Tibial artery (tissue), 4 donors: ENCODE data around the gene CTCF.

Experiments
- DNase-seq, 2 donors: peaks; one replicate each; pipeline ENCODE4 v3.0.0-alpha.2; 2019
- H3K27ac ChIP-seq, 2 donors: fragments of 200-600 bp; sonication (generic) in 1 of 2; 1 replicate in 1 of 2; 2 replicates in 1 of 2; pipeline ENCODE4 v1.5.1; 2018 to 2019; ENCODE audit warnings: mild to moderate bottlenecking in 1 of 2
- H3K27me3 ChIP-seq, 2 donors: fragments of 200-600 bp; sonication (generic) in 1 of 2; one replicate each; pipeline versions ENCODE4 v1.5.1 to v1.6.0; 2016 to 2019
- H3K36me3 ChIP-seq, 3 donors: fragments of 200-600 bp; sonication (generic) in 2 of 3; one replicate each; pipeline ENCODE4 v1.5.1; 2016 to 2019; ENCODE audit warnings: mild to moderate bottlenecking in 2 of 3
- H3K4me1 ChIP-seq, 4 donors: fragments of 200-600 bp; sonication (generic) in 2 of 4; 1 replicate in 3 of 4; 2 replicates in 1 of 4; pipeline ENCODE4 v1.5.1; 2016 to 2019
- H3K4me3 ChIP-seq, 2 donors: fragments of 200-600 bp; sonication (generic) in 1 of 2; 1 replicate in 1 of 2; 2 replicates in 1 of 2; pipeline ENCODE4 v1.5.1; 2018 to 2019; ENCODE audit warnings: mild to moderate bottlenecking in 2 of 2
- H3K9me3 ChIP-seq, 3 donors: fragments of 200-600 bp; sonication (generic) in 1 of 3; one replicate each; pipeline ENCODE4 v1.5.1; 2016 to 2019
- intact Hi-C: fragments of 100-400 bp; cut with DNase I; formaldehyde crosslinking; loops from one replicate; pipeline ENCODE4 v1.15.0; 2023; ENCODE audit warnings: low total_unique reads
- TF ChIP-seq, protein P1 (sequence below), 2 experiments: fragments of 200-600 bp in 1 of 2; fragments of 450-650 bp in 1 of 2; IDR thresholded peaks; one replicate each; pipeline ENCODE4 v1.5.1; 2017 to 2019; ENCODE audit warnings: antibody characterized with exemption in 2 of 2, mild to moderate bottlenecking in 1 of 2, moderate library complexity in 1 of 2

CTCF gene

DNA sequence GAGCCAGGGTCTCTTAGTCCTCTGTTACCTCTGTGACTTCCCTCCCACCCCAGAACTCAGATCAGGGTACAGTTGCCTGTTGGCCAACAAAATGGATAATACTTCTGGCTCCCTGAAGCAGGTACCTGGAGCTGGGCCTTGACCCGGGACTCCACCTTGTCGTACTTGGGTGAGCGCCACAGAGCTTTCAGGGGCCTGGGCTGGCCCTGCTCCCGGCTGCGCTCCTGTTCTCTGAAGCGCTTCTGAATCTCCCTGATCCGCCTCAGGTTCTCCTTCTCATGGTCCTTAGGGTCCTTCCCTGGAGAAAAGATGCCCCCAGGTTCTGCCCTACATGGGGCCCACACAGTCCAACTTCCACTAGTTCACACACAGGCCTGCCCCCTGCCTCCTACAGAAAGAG, 102.5 kb downstream of the CTCF start:
- H3K27me3 ChIP-seq, result no peaks in the 10 kb centered on the region
- TF ChIP-seq, protein P1, sequence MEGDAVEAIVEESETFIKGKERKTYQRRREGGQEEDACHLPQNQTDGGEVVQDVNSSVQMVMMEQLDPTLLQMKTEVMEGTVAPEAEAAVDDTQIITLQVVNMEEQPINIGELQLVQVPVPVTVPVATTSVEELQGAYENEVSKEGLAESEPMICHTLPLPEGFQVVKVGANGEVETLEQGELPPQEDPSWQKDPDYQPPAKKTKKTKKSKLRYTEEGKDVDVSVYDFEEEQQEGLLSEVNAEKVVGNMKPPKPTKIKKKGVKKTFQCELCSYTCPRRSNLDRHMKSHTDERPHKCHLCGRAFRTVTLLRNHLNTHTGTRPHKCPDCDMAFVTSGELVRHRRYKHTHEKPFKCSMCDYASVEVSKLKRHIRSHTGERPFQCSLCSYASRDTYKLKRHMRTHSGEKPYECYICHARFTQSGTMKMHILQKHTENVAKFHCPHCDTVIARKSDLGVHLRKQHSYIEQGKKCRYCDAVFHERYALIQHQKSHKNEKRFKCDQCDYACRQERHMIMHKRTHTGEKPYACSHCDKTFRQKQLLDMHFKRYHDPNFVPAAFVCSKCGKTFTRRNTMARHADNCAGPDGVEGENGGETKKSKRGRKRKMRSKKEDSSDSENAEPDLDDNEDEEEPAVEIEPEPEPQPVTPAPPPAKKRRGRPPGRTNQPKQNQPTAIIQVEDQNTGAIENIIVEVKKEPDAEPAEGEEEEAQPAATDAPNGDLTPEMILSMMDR (IDR thresholded peaks at IDR 0.05), result no peak
- H3K4me3 ChIP-seq, result no peak overlapping the region
- H3K27ac ChIP-seq, result no peak overlapping the region
- DNase-seq, result no peak
- intact Hi-C loops, result loop anchor here (5.0 kb wide), 2 partner anchors 118 to 142 kb away; partner anchors contain the start of genes RANBP10 and TSNAXIP1
- H3K9me3 ChIP-seq, result no peaks in the 10 kb centered on the region
- H3K4me1 ChIP-seq, result peaks cover 0 to 38% (median 31%) of the 10 kb centered on the region in 4 donors
- peaks cover 0 to 25% (median 6%) of the 10 kb centered on the region in 3 donors for H3K36me3 ChIP-seq

DNA sequence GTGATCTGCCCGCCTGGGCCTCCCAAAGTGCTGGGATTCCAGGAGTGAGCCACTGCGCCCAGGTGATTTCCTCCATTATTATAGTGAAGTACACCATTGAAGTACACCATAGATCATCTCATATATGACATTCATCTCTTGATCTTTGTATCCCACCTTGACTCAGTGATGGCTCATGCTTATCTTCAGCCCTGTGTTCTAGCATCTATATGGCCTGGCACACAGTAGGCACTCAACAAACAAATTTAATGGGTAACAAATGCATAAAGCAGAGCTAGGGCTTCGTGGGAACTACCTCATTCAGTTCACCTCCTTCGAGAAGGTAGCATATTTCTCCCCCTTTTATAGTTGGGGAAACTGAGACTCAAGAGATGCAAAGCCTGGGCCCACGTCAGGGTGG, 103.3 kb downstream of the CTCF start:
- TF ChIP-seq, protein P1 (IDR thresholded peaks at IDR 0.05), result no peak
- intact Hi-C loops, result loop anchor here (5.0 kb wide), 2 partner anchors 118 to 142 kb away; partner anchors contain the start of genes RANBP10 and TSNAXIP1
- Histone ChIP-seq H3K27me3 (no peaks in the 10 kb centered on the region), H3K9me3 (no peaks in the 10 kb centered on the region), H3K4me3 (peak overlapping the region; percentile 71 to 82), H3K4me1 (peaks cover 0 to 37% (median 31%) of the 10 kb centered on the region in 4 donors), H3K27ac (peak overlapping the region in 1 of 2 donors; percentile 95), H3K36me3 (peaks cover 0 to 25% (median 6%) of the 10 kb centered on the region in 3 donors)
- DNase-seq, result no peak

DNA sequence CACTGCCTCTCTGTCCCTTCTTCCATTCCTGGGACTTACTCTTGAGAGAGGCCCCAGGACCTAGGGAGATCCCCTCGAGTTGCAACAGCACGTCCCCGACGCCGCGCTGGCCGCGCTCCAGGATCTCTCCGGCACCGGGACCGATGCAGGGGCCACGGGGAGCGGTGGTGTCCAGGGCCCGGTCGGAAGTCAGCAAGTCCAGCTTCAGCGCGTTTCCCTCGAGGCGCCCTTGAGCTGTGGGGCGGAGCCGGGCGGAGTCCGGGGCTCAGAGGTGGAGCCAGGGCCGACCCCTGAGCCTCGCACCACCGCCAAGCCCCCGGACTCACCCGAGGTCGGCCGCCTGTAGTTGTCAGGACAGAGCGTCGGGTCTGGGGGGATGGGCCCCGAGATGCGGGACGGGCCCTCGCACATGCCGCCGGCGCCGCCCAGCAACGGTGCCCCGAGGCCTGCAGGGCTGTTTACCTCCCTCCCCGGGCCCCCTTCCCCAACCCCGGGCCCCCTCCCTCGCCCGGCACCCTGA, 103.8 kb downstream of the CTCF start:
- Histone ChIP-seq H3K4me1 (peaks cover 0 to 35% (median 30%) of the 10 kb centered on the region in 4 donors), H3K27ac (peak overlapping the region; percentile 90 to 95), H3K27me3 (no peaks in the 10 kb centered on the region), H3K9me3 (no peaks in the 10 kb centered on the region), H3K4me3 (peak overlapping the region; percentile 71 to 82), H3K36me3 (peaks cover 0 to 25% (median 6%) of the 10 kb centered on the region in 3 donors)
- TF ChIP-seq, protein P1 (IDR thresholded peaks at IDR 0.05), result no peak
- intact Hi-C loops, result loop anchor here (5.0 kb wide), 2 partner anchors 119 to 141 kb away; partner anchors contain the start of genes RANBP10 and TSNAXIP1
- peak in 1 of 2 donors; percentile 70 for DNase-seq

DNA sequence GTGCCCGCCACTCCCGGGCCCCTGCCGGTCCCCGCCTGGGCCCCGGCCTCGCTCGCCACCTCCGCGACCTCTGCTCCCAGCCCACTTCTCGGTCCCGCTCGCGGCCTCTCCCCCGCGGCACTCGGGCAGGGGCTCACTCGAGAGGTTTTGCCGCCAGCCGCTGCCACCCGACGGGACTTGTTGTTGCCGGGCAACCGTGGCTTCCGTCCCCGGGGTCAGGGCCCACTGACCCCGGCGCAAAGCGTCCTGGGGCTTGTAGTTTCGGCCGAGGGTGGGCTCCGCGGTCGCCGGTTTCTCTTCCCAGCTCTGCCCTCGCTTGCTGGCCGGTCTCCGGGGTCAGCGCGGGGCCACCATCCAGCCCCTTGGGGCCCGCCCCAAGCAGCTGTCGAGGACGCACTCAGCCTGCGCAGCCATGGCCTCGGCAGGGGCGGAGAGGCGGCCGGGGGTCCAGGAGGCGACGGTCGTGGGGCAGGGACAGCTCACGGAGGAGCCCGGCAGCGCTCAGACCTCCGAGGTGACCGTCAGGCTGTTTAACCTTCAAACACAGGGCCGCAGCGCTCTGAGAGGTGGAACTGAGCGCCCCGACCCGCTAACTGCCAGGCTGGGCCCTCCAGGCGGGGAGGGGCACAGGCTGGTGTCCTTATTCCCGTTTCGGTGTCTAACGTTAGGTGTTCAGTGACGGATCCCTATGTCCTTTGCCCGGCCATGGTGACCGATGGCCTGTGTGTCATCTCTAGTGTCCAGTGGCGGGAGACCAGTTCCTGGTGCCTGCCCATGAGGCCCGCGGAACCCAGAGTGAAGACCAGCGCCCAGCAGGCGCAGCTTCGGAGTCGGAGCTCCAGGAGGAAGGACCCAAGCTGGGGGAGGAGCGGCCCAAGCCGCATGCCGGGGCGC, 104.5 kb downstream of the CTCF start, which contains the start of the genes C16orf86 and ENKD1:
Gene C16orf86 (plus strand): TSS at position 256 of the 894 bp plus-strand sequence. CDS start 157 bp downstream, at position 413.
Gene ENKD1 (minus strand): TSS at position 192 of the 894 bp plus-strand sequence. CDS start 308 bp downstream, outside the sequence.
- H3K9me3 ChIP-seq, result no peaks in the 10 kb centered on the region
- H3K27me3 ChIP-seq, result no peaks in the 10 kb centered on the region
- TF ChIP-seq, protein P1 (IDR thresholded peaks at IDR 0.05), result no peak
- peaks cover 0 to 25% (median 6%) of the 10 kb centered on the region in 3 donors for H3K36me3 ChIP-seq
- peaks cover 0 to 29% (median 23%) of the 10 kb centered on the region in 4 donors for H3K4me1 ChIP-seq
- peak within 1 kb of the TSS; percentile 71 to 82 for H3K4me3 ChIP-seq
- intact Hi-C loops, result loop anchor here (1.0 to 5.0 kb wide), 3 partner anchors 104 to 140 kb away; partner anchors contain the start of genes RANBP10 and TSNAXIP1
- DNase-seq, result peak; percentile 80 to 91
- H3K27ac ChIP-seq, result peak within 1 kb of the TSS; percentile 90 to 95

DNA sequence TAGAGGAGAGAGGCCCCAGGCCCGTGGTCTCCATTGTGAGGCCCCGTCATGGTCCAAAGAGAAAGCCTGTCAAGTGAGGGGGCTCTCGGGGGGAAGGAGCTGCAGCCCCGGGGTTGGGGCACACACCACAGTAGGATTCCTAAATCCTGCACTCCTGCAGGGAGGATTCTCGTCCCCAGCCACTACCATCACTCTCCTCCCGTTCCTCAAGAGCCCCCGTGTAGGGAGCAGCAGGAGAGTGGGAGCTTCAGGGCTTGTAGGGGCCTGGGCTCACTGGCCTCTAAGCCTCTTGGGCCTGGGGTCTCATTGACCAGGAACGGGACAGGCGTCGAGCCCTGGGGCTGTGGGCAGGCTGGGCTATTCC, 105.1 kb downstream of the CTCF start:
- H3K27me3 ChIP-seq, result no peaks in the 10 kb centered on the region
- H3K4me3 ChIP-seq, result peak overlapping the region; percentile 71 to 82
- H3K27ac ChIP-seq, result peak overlapping the region; percentile 90 to 95
- H3K9me3 ChIP-seq, result no peaks in the 10 kb centered on the region
- H3K36me3 ChIP-seq, result peaks cover 0 to 22% (median 6%) of the 10 kb centered on the region in 3 donors
- peaks cover 0 to 29% (median 23%) of the 10 kb centered on the region in 4 donors for H3K4me1 ChIP-seq
- TF ChIP-seq, protein P1 (IDR thresholded peaks at IDR 0.05), result no peak
- DNase-seq, result no peak
- intact Hi-C loops, result loop anchor here (1.0 to 5.0 kb wide), 3 partner anchors 104 to 140 kb away; partner anchors contain the start of genes RANBP10 and TSNAXIP1
